Keratinocyte (primary cell): ENCODE measurements around the gene IFT74. TPM values are rescaled to one million over a fixed set of nuclear protein-coding genes. Genes with fewer than 3 reads are reported as not detected.

Source experiments
- DNase-seq: peaks from one replicate; pipeline ENCODE4 v3.0.0-alpha.2; 2011; ENCODE audit warnings: low read depth, missing footprints, low spot score
- FAIRE-seq: peaks from 2 replicates; lab custom pipeline; 2011; peaks lifted over from hg19 to GRCh38; lab: Jason Lieb, UNC
- H2AFZ ChIP-seq: 2 replicates; pipeline ENCODE4 v1.6.0; 2012; ENCODE audit warnings: low read length, control low read depth, inconsistent platforms; ENCODE audit not compliant: control insufficient read depth
- H3K27ac ChIP-seq: 2 replicates; pipeline ENCODE4 v1.5.1; 2011; ENCODE audit warnings: low read length; ENCODE audit not compliant: control insufficient read depth, insufficient read depth
- H3K27me3 ChIP-seq: 3 replicates; pipeline ENCODE4 v1.6.0; 2011; ENCODE audit warnings: low read length; ENCODE audit not compliant: control insufficient read depth, insufficient read depth; ENCODE audit errors: extremely low read depth
- H3K36me3 ChIP-seq, 2 experiments: 2 replicates in 1 of 2; 3 replicates in 1 of 2; pipeline ENCODE4 v1.5.1; 2011; ENCODE audit warnings: low read length in 2 of 2, mild to moderate bottlenecking in 1 of 2; ENCODE audit not compliant: control insufficient read depth in 2 of 2, insufficient read depth in 2 of 2; ENCODE audit errors: extremely low read depth in 1 of 2
- H3K4me1 ChIP-seq: 3 replicates; pipeline ENCODE4 v1.5.1; 2011; ENCODE audit warnings: low read length; ENCODE audit not compliant: control insufficient read depth, insufficient read depth; ENCODE audit errors: extremely low read depth
- H3K4me2 ChIP-seq: 3 replicates; pipeline ENCODE4 v1.6.0; 2011; ENCODE audit warnings: low read depth, low read length; ENCODE audit not compliant: control insufficient read depth, insufficient read depth; ENCODE audit errors: extremely low read depth
- H3K4me3 ChIP-seq, 3 experiments: fragments of 200-600 bp in 1 of 3; sonication (generic) in 1 of 3; 2 replicates in 2 of 3; 3 replicates in 1 of 3; pipeline ENCODE4 v1.5.1; 2011 to 2016; ENCODE audit warnings: low read length in 3 of 3, mild to moderate bottlenecking in 3 of 3, control low read depth in 2 of 3, inconsistent platforms in 1 of 3, low read depth in 1 of 3, mixed read lengths in 1 of 3, mixed run types in 1 of 3, moderate library complexity in 1 of 3; ENCODE audit not compliant: control insufficient read depth in 2 of 3, insufficient read depth in 2 of 3; ENCODE audit errors: extremely low read depth in 1 of 3
- H3K79me2 ChIP-seq: 2 replicates; pipeline ENCODE4 v1.6.0; 2012; ENCODE audit warnings: low read length; ENCODE audit not compliant: control insufficient read depth, insufficient read depth
- H3K9ac ChIP-seq: 3 replicates; pipeline ENCODE4 v1.6.0; 2011; ENCODE audit warnings: low read length; ENCODE audit not compliant: control insufficient read depth, insufficient read depth; ENCODE audit errors: extremely low read depth
- H3K9me1 ChIP-seq: 3 replicates; pipeline ENCODE4 v1.6.0; 2011; ENCODE audit warnings: low read length; ENCODE audit not compliant: control insufficient read depth, insufficient read depth; ENCODE audit errors: extremely low read depth
- H3K9me3 ChIP-seq: 2 replicates; pipeline ENCODE4 v1.5.1; 2012; ENCODE audit warnings: low read depth, low read length; ENCODE audit not compliant: control insufficient read depth
- H4K20me1 ChIP-seq: 3 replicates; pipeline ENCODE4 v1.6.0; 2011; ENCODE audit warnings: low read length; ENCODE audit not compliant: control insufficient read depth, insufficient read depth; ENCODE audit errors: extremely low read depth
- EZH2 ChIP-seq: IDR thresholded peaks from one replicate; pipeline ENCODE4 v1.6.1; 2012; ENCODE audit warnings: inconsistent platforms, mild to moderate bottlenecking, low read length, moderate library complexity
- dilution Hi-C: fragments of 300-500 bp; cut with MboI; formaldehyde crosslinking; loops from one replicate; pipeline ENCODE4 v1.7.0; 2020; ENCODE audit warnings: low sequenced_read_pairs; ENCODE audit not compliant: extremely low pct_ligation_motif_present
- polyA plus RNA-seq, 5 experiments: library from polyadenylated mRNA; depleted of rRNA in 3 of 5; stranded (reverse) in 3 of 5; stranded (forward) in 1 of 5; unstranded in 1 of 5; fragments of >200 nt; gene quantifications; 1 replicate in 1 of 5; 2 replicates in 3 of 5; 3 replicates in 1 of 5; pipeline versions ENCODE4 v1.2.1 to v1.2.3, GENCODE V29; 2011 to 2012; ENCODE audit warnings: missing spikeins in 2 of 5, low read depth in 1 of 5, low replicate concordance in 1 of 5
- TF ChIP-seq, protein P1 (sequence below), 3 experiments: IDR thresholded peaks in 1 of 3; conservative IDR thresholded peaks in 1 of 3; optimal IDR thresholded peaks in 1 of 3; 2 replicates in 2 of 3; 3 replicates in 1 of 3; pipeline versions ENCODE3 to v1.5.1; 2011; ENCODE audit warnings: low read length in 3 of 3, mild to moderate bottlenecking in 3 of 3, moderate library complexity in 2 of 3, control low read depth in 1 of 3, inconsistent platforms in 1 of 3; ENCODE audit not compliant: insufficient read depth in 2 of 3; ENCODE audit errors: extremely low read depth in 1 of 3

IFT74 gene
- polyA plus RNA-seq, 1 donor (not counting 4 experiments of a cell fraction or from before 2014, with no cell fraction given) = 12.9 TPM

DNA sequence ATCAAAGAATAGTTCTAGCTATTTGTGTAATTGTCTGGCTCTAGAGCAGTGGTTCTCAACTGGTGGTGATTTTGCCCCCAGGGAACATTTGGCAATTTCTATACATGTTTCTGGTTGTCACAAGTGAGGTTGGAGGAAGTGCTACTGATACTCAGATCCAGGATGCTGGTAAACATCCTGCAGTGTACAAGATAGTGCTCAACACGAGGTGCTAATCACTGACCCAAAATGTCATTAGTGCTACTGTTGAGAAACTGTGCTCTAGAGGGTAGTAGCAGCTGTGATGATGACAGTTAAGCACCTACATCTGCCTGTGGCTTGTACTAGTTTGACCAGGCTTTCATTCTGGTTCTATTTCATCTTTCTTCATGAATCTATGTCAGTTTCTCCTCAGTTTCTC is 27.1 kb downstream of the IFT74 start:
- H3K4me3 ChIP-seq = no peak overlapping the region
- H3K9me1 ChIP-seq = no peaks in the 10 kb centered on the region
- H2AFZ ChIP-seq = no peak overlapping the region
- H3K4me2 ChIP-seq = no peak overlapping the region
- no peaks in the 10 kb centered on the region for H3K4me1 ChIP-seq
- no peak overlapping the region for H3K27ac ChIP-seq
- no peaks in the 10 kb centered on the region for H3K9me3 ChIP-seq
- no peaks in the 10 kb centered on the region for H3K79me2 ChIP-seq
- DNase-seq (no peak), FAIRE-seq (no peak)
- no peak overlapping the region for H3K9ac ChIP-seq
- no peaks in the 10 kb centered on the region for H4K20me1 ChIP-seq
- no peaks in the 10 kb centered on the region for H3K27me3 ChIP-seq
- TF ChIP-seq, protein P1, sequence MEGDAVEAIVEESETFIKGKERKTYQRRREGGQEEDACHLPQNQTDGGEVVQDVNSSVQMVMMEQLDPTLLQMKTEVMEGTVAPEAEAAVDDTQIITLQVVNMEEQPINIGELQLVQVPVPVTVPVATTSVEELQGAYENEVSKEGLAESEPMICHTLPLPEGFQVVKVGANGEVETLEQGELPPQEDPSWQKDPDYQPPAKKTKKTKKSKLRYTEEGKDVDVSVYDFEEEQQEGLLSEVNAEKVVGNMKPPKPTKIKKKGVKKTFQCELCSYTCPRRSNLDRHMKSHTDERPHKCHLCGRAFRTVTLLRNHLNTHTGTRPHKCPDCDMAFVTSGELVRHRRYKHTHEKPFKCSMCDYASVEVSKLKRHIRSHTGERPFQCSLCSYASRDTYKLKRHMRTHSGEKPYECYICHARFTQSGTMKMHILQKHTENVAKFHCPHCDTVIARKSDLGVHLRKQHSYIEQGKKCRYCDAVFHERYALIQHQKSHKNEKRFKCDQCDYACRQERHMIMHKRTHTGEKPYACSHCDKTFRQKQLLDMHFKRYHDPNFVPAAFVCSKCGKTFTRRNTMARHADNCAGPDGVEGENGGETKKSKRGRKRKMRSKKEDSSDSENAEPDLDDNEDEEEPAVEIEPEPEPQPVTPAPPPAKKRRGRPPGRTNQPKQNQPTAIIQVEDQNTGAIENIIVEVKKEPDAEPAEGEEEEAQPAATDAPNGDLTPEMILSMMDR (optimal IDR thresholded peaks at IDR 0.05 in 1 of 3, IDR thresholded peaks at IDR 0.05 in 1 of 3, conservative IDR thresholded peaks at IDR 0.05 in 1 of 3; ENCODE audit: extremely low read depth in 1 of 3, insufficient read depth in 2 of 3, low read length in 3 of 3) = no peak
- no peak for TF ChIP-seq EZH2
- no peaks in the 10 kb centered on the region for H3K36me3 ChIP-seq
- dilution Hi-C loops = no loop called here

DNA sequence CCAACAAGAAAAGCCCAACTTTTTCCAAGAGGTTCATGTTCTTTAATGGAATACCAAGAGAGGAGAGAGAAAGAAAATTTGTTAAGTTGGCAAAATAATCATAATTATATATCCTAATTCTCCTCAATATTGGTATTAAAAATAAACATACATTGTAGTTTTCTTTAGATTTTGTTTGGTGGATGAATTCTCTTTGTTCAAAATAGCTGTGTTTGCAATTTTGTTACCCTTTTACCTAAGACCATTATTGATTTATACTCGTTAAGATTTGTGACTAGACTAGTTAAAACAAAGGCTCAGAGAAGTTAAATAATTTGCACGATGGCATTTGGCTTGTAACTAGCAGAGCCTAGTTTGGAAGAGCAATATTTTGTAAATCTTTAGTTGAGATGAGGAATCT is 39.6 kb downstream of the IFT74 start:
- Histone ChIP-seq H3K27ac (no peak overlapping the region), H3K9me3 (no peaks in the 10 kb centered on the region), H2AFZ (no peak overlapping the region), H3K9me1 (no peaks in the 10 kb centered on the region), H3K4me3 (no peak overlapping the region), H3K27me3 (no peaks in the 10 kb centered on the region), H3K36me3 (no peaks in the 10 kb centered on the region), H3K79me2 (no peaks in the 10 kb centered on the region), H3K4me2 (no peak overlapping the region), H4K20me1 (no peaks in the 10 kb centered on the region), H3K9ac (no peak overlapping the region), H3K4me1 (no peaks in the 10 kb centered on the region)
- DNase-seq (no peak), FAIRE-seq (no peak)
- TF ChIP-seq, protein P1 (optimal IDR thresholded peaks at IDR 0.05 in 1 of 3, IDR thresholded peaks at IDR 0.05 in 1 of 3, conservative IDR thresholded peaks at IDR 0.05 in 1 of 3; ENCODE audit: extremely low read depth in 1 of 3, insufficient read depth in 2 of 3, low read length in 3 of 3) = no peak
- TF ChIP-seq EZH2 = no peak
- dilution Hi-C loops = no loop called here
